SK-N-SH (cell line): ENCODE measurements around the gene C13orf46. TPM values are rescaled to one million over a fixed set of nuclear protein-coding genes. Genes with fewer than 3 reads are reported as not detected.

Experiments
- CTCF ChIA-PET: fragments of 300-600, 350-600 bp; formaldehyde crosslinking; extraction: SDS; loops from one replicate; lab custom pipeline; 2021; lab: Yijun Ruan, JAX
- POLR2A ChIA-PET: fragments of 350-600 bp; sonication (Branson Sonifier 250); formaldehyde crosslinking; extraction: SDS; loops from one replicate; lab custom pipeline; 2020; ENCODE audit warnings: antibody characterized with exemption, inconsistent platforms; lab: Yijun Ruan, JAX
- DNase-seq: peaks from one replicate; pipeline ENCODE4 v3.0.0; 2012
- H2AFZ ChIP-seq: fragments of 200-600 bp; sonication (generic); 2 replicates; pipeline ENCODE4 v1.8.1; 2016; ENCODE audit warnings: antibody characterized with exemption, mild to moderate bottlenecking, low read depth
- H3F3A ChIP-seq: fragments of 200-600 bp; sonication (generic); replicated peaks from 2 replicates; pipeline ENCODE3; 2016; ENCODE audit warnings: antibody characterized with exemption, mild to moderate bottlenecking; ENCODE audit not compliant: insufficient read depth
- H3K27ac ChIP-seq, 2 experiments: fragments of 200-500 bp in 1 of 2; fragments of 200-600 bp in 1 of 2; sonication (Bioruptor generic) in 1 of 2; sonication (generic), shearing (Covaris generic) in 1 of 2; 2 replicates each; pipeline versions ENCODE4 v1.5.1 to v1.6.1; 2014 to 2016; ENCODE audit warnings: low read depth in 2 of 2, inconsistent platforms in 1 of 2, low read length in 1 of 2, mild to moderate bottlenecking in 1 of 2, mixed read lengths in 1 of 2
- H3K27me3 ChIP-seq: fragments of 200-600 bp; sonication (generic), shearing (Covaris generic); 2 replicates; pipeline ENCODE4 v1.6.1; 2016; ENCODE audit warnings: mixed run types; ENCODE audit not compliant: insufficient read depth
- H3K36me3 ChIP-seq, 2 experiments: fragments of 200-500 bp in 1 of 2; fragments of 200-600 bp in 1 of 2; sonication (Bioruptor generic) in 1 of 2; sonication (generic) in 1 of 2; replicated peaks in 1 of 2; 2 replicates each; pipeline versions ENCODE3 to v1.5.1; 2014 to 2016; ENCODE audit warnings: low read length in 1 of 2, mild to moderate bottlenecking in 1 of 2; ENCODE audit not compliant: insufficient read depth in 2 of 2, control insufficient read depth in 1 of 2
- H3K4me1 ChIP-seq, 2 experiments: fragments of 200-500 bp in 1 of 2; fragments of 200-600 bp in 1 of 2; sonication (Bioruptor generic) in 1 of 2; sonication (generic), shearing (Covaris generic) in 1 of 2; 2 replicates each; pipeline versions ENCODE4 v1.5.1 to v1.6.1; 2014 to 2016; ENCODE audit warnings: low read depth in 1 of 2, low read length in 1 of 2, mixed run types in 1 of 2; ENCODE audit not compliant: insufficient read depth in 2 of 2, control insufficient read depth in 1 of 2
- H3K4me2 ChIP-seq: fragments of 200-600 bp; sonication (generic), shearing (Covaris generic); 2 replicates; pipeline ENCODE4 v1.6.1; 2017; ENCODE audit warnings: mixed run types
- H3K4me3 ChIP-seq, 2 experiments: fragments of 200-500 bp in 1 of 2; fragments of 200-600 bp in 1 of 2; sonication (Bioruptor generic) in 1 of 2; sonication (generic), shearing (Covaris generic) in 1 of 2; 2 replicates each; pipeline versions ENCODE4 v1.5.1 to v1.8.1; 2014 to 2016; ENCODE audit warnings: low read depth in 2 of 2, inconsistent platforms in 1 of 2, low read length in 1 of 2, mild to moderate bottlenecking in 1 of 2, mixed read lengths in 1 of 2, moderate library complexity in 1 of 2
- H3K79me2 ChIP-seq: fragments of 200-600 bp; sonication (generic); 2 replicates; pipeline ENCODE4 v1.8.1; 2017; ENCODE audit warnings: mild to moderate bottlenecking; ENCODE audit not compliant: insufficient read depth
- H3K9ac ChIP-seq: fragments of 200-600 bp; sonication (generic); 2 replicates; pipeline ENCODE4 v1.6.1; 2017; ENCODE audit warnings: mixed run types
- H3K9me2 ChIP-seq: fragments of 200-600 bp; sonication (generic); 2 replicates; pipeline ENCODE4 v1.6.1; 2017; ENCODE audit warnings: mixed run types
- H3K9me3 ChIP-seq: fragments of 200-600 bp; sonication (generic); 2 replicates; pipeline ENCODE4 v1.6.1; 2017; ENCODE audit warnings: mixed run types, mild to moderate bottlenecking, moderate library complexity
- H4K20me1 ChIP-seq: fragments of 200-600 bp; sonication (generic); 2 replicates; pipeline ENCODE4 v1.6.1; 2017; ENCODE audit warnings: mild to moderate bottlenecking, mixed run types; ENCODE audit not compliant: insufficient read depth
- ELF1 ChIP-seq: IDR thresholded peaks from 2 replicates; pipeline ENCODE4 v1.4.0; 2012
- EP300 ChIP-seq, 2 experiments: IDR thresholded peaks; 2 replicates each; pipeline versions ENCODE4 v1.4.0 to v1.6.1; 2012; ENCODE audit warnings: borderline replicate concordance in 1 of 2, low read depth in 1 of 2, low read length in 1 of 2
- FOSL2 ChIP-seq: IDR thresholded peaks from 2 replicates; pipeline ENCODE4 v1.4.0; 2012; ENCODE audit warnings: low read depth, mild to moderate bottlenecking, moderate library complexity, borderline replicate concordance
- FOXJ3 ChIP-seq: sonication (generic); formaldehyde crosslinking; IDR thresholded peaks from 2 replicates; pipeline ENCODE4 v1.5.1; 2020; ENCODE audit warnings: mild to moderate bottlenecking, missing genetic modification reagents
- FOXM1 ChIP-seq: IDR thresholded peaks from 2 replicates; pipeline ENCODE4 v1.4.0; 2012; ENCODE audit warnings: low read depth, mild to moderate bottlenecking
- GABPA ChIP-seq: IDR thresholded peaks from 2 replicates; pipeline ENCODE4 v1.4.0; 2012; ENCODE audit warnings: low read depth, mild to moderate bottlenecking
- JUND ChIP-seq: IDR thresholded peaks from 2 replicates; pipeline ENCODE4 v1.4.0; 2012
- MEF2A ChIP-seq: IDR thresholded peaks from 2 replicates; pipeline ENCODE4 v1.4.0; 2012; ENCODE audit warnings: low read depth, borderline replicate concordance
- MXI1 ChIP-seq: IDR thresholded peaks from 2 replicates; pipeline ENCODE4 v1.6.1; 2012; ENCODE audit warnings: mild to moderate bottlenecking, low read depth, low read length, improper control_type of control experiment
- NFIC ChIP-seq: IDR thresholded peaks from 2 replicates; pipeline ENCODE4 v1.4.0; 2012; ENCODE audit warnings: borderline replicate concordance
- RAD21 ChIP-seq: IDR thresholded peaks from 2 replicates; pipeline ENCODE4 v1.6.1; 2012; ENCODE audit warnings: mild to moderate bottlenecking, low read length
- RFX5 ChIP-seq: IDR thresholded peaks from 2 replicates; pipeline ENCODE4 v1.6.1; 2012; ENCODE audit warnings: mild to moderate bottlenecking, improper control_type of control experiment, low read length
- RXRA ChIP-seq: IDR thresholded peaks from 2 replicates; pipeline ENCODE4 v1.4.0; 2012; ENCODE audit warnings: low read depth, mild to moderate bottlenecking, borderline replicate concordance
- SMC3 ChIP-seq: IDR thresholded peaks from 2 replicates; pipeline ENCODE4 v1.6.1; 2012; ENCODE audit warnings: low read depth, low read length, improper control_type of control experiment
- TAF1 ChIP-seq: IDR thresholded peaks from 2 replicates; pipeline ENCODE4 v1.6.1; 2012; ENCODE audit warnings: low read depth, mild to moderate bottlenecking, low read length, moderate library complexity, borderline replicate concordance
- TEAD4 ChIP-seq: IDR thresholded peaks from 2 replicates; pipeline ENCODE4 v1.4.0; 2012; ENCODE audit warnings: mild to moderate bottlenecking, borderline replicate concordance; ENCODE audit not compliant: insufficient read depth
- WGBS: methylation state at CpG from one replicate; pipeline ENCODE4 v1.1.6; 2017; ENCODE audit warnings: low lambda C conversion rate; 5-methylcytosine and 5-hydroxymethylcytosine counted together
- polyA plus RNA-seq, 3 experiments: library from polyadenylated mRNA; depleted of rRNA; stranded (reverse); fragments of >200 nt; gene quantifications; 2 replicates each; pipeline ENCODE4 v1.2.3, GENCODE V29; 2012
- TF ChIP-seq, protein P1 (sequence below): IDR thresholded peaks from 2 replicates; pipeline ENCODE4 v1.4.0; 2012; ENCODE audit warnings: low read depth
- TF ChIP-seq, protein P2 (sequence below): IDR thresholded peaks from 2 replicates; pipeline ENCODE4 v1.4.0; 2012; ENCODE audit warnings: low read depth, borderline replicate concordance
- TF ChIP-seq, protein P3 (sequence below): fragments of 200-600 bp; sonication (generic); IDR thresholded peaks from 2 replicates; pipeline ENCODE4 v1.6.1; 2017; ENCODE audit warnings: antibody characterized with exemption, mild to moderate bottlenecking, moderate library complexity

The C13orf46 gene
- polyA plus RNA-seq, 1 of the 3 experiments (the other 2 are of a cell fraction): 1.7 TPM

DNA sequence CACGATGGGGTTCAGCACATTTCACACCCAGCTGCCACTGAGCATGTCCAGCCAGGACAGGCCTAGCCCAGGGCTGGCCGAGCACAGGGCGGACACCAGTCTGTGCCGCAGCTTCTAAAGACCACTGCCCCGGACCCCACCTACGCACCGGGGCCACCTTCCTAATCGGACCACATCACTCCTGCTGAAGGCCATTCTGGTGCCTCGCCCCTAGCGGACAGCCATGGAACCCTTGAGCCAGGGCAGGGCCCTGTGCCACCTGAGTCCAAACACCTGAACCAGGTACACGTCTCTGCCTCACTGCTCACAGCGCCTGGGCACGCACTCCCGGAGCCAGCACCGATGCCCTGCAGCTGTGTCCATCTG lies 8.4 kb upstream of the C13orf46 start:
- H3K9me2 ChIP-seq: no peaks in the 10 kb centered on the region

DNA sequence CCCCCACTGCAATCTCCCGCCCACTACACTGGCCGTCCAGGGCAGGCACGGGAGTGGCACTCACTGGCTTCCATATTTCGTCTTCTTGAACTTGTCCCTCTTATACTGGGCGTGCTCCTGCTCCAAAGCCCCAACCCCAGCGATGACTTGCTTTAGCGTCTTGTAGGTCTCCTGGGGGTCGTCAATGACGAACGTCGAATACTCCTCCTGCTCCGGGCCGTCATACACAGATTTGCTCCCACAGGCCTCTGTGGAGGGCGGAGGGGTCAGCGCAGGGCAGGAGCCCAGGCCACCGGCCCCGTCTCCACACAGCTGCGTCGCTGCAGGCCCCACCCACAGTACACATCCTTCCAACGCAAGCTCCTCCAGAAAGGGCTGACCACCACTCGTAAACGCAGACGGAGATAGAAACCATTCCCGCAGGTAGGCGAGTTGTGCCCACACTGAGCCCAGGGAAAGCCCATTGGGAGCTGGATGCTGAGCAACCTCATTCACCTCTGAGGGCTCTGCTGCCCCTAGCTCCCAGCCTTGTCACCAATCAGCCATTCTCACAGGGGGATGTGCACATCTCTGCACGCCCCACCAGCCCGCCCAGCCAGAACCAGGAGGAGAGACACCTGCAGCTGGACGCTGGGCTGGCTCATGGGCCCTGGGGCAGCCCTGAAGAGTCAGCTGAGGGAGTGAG lies 7.9 kb upstream of the C13orf46 start:
- H3K27me3 ChIP-seq: no peaks in the 10 kb centered on the region
- no peaks in the 10 kb centered on the region for H4K20me1 ChIP-seq
- no peaks in the 10 kb centered on the region for H3K9me3 ChIP-seq
- ChIA-PET POLR2A (no interaction called here), CTCF (no interaction called here)
- TF ChIP-seq RAD21 (no peak), TAF1 (no peak), GABPA (no peak), MEF2A (no peak), EP300 (IDR thresholded peaks at IDR 0.05; ENCODE audit: borderline replicate concordance in 1 of 2, low read depth in 1 of 2, low read length in 1 of 2) (no peak), MXI1 (no peak), FOSL2 (no peak), FOXJ3 (no peak), RFX5 (no peak)
- no peak overlapping the region for H3K4me2 ChIP-seq
- peaks cover 8% of the 10 kb centered on the region for H3F3A ChIP-seq
- no peaks in the 10 kb centered on the region for H3K9me2 ChIP-seq
- 96% methylated on average over 20 of the region's 28 CpGs for WGBS
- no peak overlapping the region for H2AFZ ChIP-seq
- H3K36me3 ChIP-seq: peaks cover 11 to 38% of the 10 kb centered on the region in 2 experiments
- peaks cover 0 to 6% of the 10 kb centered on the region in 2 experiments; a peak in 3 of 4 replicates for H3K4me1 ChIP-seq
- H3K79me2 ChIP-seq: no peaks in the 10 kb centered on the region; the same call in 1 of the 2 replicates
- no peak for DNase-seq
- no peak overlapping the region for H3K9ac ChIP-seq
- no peak overlapping the region for H3K4me3 ChIP-seq
- no peak overlapping the region for H3K27ac ChIP-seq

More for the DNA sequence above, 8.4 kb upstream of the C13orf46 start:
- no peak for DNase-seq
- H3K36me3 ChIP-seq: peaks cover 8 to 38% of the 10 kb centered on the region in 2 experiments
- no peaks in the 10 kb centered on the region; the same call in 1 of the 2 replicates for H3K79me2 ChIP-seq
- H3K4me3 ChIP-seq: no peak overlapping the region
- H3K9ac ChIP-seq: no peak overlapping the region
- no peak overlapping the region for H3K27ac ChIP-seq
- no peaks in the 10 kb centered on the region for H4K20me1 ChIP-seq
- H2AFZ ChIP-seq: no peak overlapping the region
- H3K27me3 ChIP-seq: no peaks in the 10 kb centered on the region
- POLR2A ChIA-PET: no interaction called here
- WGBS: 98% methylated on average over 14 of the region's 15 CpGs
- peaks cover 8% of the 10 kb centered on the region for H3F3A ChIP-seq
- peaks cover 0 to 3% of the 10 kb centered on the region in 2 experiments; a peak in 2 of 4 replicates for H3K4me1 ChIP-seq
- TF ChIP-seq NFIC: no peak
- no peak for TF ChIP-seq JUND
- TF ChIP-seq, all 33 proteins: peak for 0
- H3K4me2 ChIP-seq: no peak overlapping the region
- CTCF ChIA-PET: no interaction called here
- no peaks in the 10 kb centered on the region for H3K9me3 ChIP-seq

DNA sequence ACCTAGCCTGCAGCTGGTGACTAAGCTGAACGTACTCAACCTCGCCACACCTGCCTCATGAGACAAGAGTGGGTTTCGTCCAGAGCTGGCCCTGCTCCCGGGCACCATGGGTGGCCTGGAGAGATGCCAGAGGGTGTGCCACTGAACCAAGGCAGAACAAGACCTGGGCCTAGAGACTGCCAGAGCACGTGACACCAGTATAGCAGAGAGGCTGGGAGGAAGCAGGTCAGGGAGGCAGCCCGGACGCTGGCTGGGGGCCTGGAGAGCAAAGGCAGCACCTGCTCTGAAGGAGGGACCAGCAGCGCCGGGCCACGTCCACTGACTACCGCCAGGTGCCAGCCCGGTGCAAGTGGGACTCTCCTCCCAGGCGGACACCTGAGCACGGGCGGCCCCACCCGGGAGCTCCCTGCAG lies 7.3 kb upstream of the C13orf46 start:
- no peak overlapping the region for H3K9ac ChIP-seq
- no peak overlapping the region for H3K4me3 ChIP-seq
- H4K20me1 ChIP-seq: no peaks in the 10 kb centered on the region
- 90% methylated on average over 14 of the region's 16 CpGs for WGBS
- H2AFZ ChIP-seq: no peak overlapping the region
- POLR2A ChIA-PET: no interaction called here
- no peaks in the 10 kb centered on the region; the same call in 1 of the 2 replicates for H3K79me2 ChIP-seq
- H3K9me2 ChIP-seq: no peaks in the 10 kb centered on the region
- H3K27me3 ChIP-seq: no peaks in the 10 kb centered on the region
- TF ChIP-seq, protein P1, sequence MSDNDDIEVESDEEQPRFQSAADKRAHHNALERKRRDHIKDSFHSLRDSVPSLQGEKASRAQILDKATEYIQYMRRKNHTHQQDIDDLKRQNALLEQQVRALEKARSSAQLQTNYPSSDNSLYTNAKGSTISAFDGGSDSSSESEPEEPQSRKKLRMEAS: no peak
- TF ChIP-seq MEF2A (no peak), RXRA (no peak), TEAD4 (no peak), SMC3 (no peak), FOXM1 (no peak), MXI1 (no peak), RAD21 (no peak), ELF1 (no peak)
- TF ChIP-seq, protein P2, sequence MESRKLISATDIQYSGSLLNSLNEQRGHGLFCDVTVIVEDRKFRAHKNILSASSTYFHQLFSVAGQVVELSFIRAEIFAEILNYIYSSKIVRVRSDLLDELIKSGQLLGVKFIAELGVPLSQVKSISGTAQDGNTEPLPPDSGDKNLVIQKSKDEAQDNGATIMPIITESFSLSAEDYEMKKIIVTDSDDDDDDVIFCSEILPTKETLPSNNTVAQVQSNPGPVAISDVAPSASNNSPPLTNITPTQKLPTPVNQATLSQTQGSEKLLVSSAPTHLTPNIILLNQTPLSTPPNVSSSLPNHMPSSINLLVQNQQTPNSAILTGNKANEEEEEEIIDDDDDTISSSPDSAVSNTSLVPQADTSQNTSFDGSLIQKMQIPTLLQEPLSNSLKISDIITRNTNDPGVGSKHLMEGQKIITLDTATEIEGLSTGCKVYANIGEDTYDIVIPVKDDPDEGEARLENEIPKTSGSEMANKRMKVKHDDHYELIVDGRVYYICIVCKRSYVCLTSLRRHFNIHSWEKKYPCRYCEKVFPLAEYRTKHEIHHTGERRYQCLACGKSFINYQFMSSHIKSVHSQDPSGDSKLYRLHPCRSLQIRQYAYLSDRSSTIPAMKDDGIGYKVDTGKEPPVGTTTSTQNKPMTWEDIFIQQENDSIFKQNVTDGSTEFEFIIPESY: no peak
- TF ChIP-seq, protein P3, sequence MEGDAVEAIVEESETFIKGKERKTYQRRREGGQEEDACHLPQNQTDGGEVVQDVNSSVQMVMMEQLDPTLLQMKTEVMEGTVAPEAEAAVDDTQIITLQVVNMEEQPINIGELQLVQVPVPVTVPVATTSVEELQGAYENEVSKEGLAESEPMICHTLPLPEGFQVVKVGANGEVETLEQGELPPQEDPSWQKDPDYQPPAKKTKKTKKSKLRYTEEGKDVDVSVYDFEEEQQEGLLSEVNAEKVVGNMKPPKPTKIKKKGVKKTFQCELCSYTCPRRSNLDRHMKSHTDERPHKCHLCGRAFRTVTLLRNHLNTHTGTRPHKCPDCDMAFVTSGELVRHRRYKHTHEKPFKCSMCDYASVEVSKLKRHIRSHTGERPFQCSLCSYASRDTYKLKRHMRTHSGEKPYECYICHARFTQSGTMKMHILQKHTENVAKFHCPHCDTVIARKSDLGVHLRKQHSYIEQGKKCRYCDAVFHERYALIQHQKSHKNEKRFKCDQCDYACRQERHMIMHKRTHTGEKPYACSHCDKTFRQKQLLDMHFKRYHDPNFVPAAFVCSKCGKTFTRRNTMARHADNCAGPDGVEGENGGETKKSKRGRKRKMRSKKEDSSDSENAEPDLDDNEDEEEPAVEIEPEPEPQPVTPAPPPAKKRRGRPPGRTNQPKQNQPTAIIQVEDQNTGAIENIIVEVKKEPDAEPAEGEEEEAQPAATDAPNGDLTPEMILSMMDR: no peak
- H3K36me3 ChIP-seq: peaks cover 11 to 38% of the 10 kb centered on the region in 2 experiments
- H3K27ac ChIP-seq: no peak overlapping the region
- no peaks in the 10 kb centered on the region for H3K9me3 ChIP-seq
- H3K4me1 ChIP-seq: peaks cover 0 to 6% of the 10 kb centered on the region in 2 experiments; a peak in 3 of 4 replicates
- CTCF ChIA-PET: no interaction called here
- peaks cover 8% of the 10 kb centered on the region for H3F3A ChIP-seq
- H3K4me2 ChIP-seq: no peak overlapping the region
- no peak for DNase-seq
